Measurements from ENCODE around the gene RPS6KA2.

GRCh38 chr6:166664135-166664534 is 37.1 kb upstream of the RPS6KA2 start:
- no peak for TF ChIP-seq EZH2 (IDR thresholded peaks at IDR 0.05)
- no peak for TF ChIP-seq POLR2AphosphoS5 (IDR thresholded peaks at IDR 0.05; ENCODE audit: borderline replicate concordance, low read depth, low read length)
- no peak for TF ChIP-seq FOXP2 (optimal IDR thresholded peaks at IDR 0.05; ENCODE audit: control extremely low read depth, extremely low read length, insufficient read depth)

Measured in SK-N-MC (cell line).